H9 (cell line): ENCODE data around the gene ZFP91. TPM values are rescaled to one million over a fixed set of nuclear protein-coding genes. Genes with fewer than 3 reads are reported as not detected.

Source experiments
- DNase-seq: peaks from one replicate; pipeline ENCODE4 v3.0.0-alpha.2; 2017
- H2AFZ ChIP-seq: one replicate; pipeline ENCODE4 v1.6.1; 2013; ENCODE audit warnings: mild to moderate bottlenecking, low read length, control low read depth, moderate library complexity
- H2AK5ac ChIP-seq: 2 replicates; pipeline ENCODE4 v1.6.1; 2013; ENCODE audit warnings: low read length, control low read depth, mixed read lengths; ENCODE audit not compliant: insufficient read length
- H2BK120ac ChIP-seq: one replicate; pipeline ENCODE4 v1.6.1; 2013; ENCODE audit warnings: low read depth, mild to moderate bottlenecking, low read length, control low read depth, inconsistent platforms; ENCODE audit not compliant: poor library complexity, severe bottlenecking
- H2BK12ac ChIP-seq: 2 replicates; pipeline ENCODE4 v1.6.1; 2013; ENCODE audit warnings: low read length, control low read depth, mixed read lengths, low read depth; ENCODE audit not compliant: insufficient read length
- H2BK15ac ChIP-seq: 2 replicates; pipeline ENCODE4 v1.6.1; 2013; ENCODE audit warnings: low read depth, low read length, control low read depth
- H2BK20ac ChIP-seq: one replicate; pipeline ENCODE4 v1.6.1; 2013; ENCODE audit warnings: low read depth, mild to moderate bottlenecking, low read length, control low read depth, inconsistent platforms; ENCODE audit not compliant: poor library complexity, severe bottlenecking
- H2BK5ac ChIP-seq: 2 replicates; pipeline ENCODE4 v1.6.1; 2013; ENCODE audit warnings: low read length, control low read depth, mixed read lengths; ENCODE audit not compliant: insufficient read length
- H3K14ac ChIP-seq: 2 replicates; pipeline ENCODE4 v1.6.1; 2013; ENCODE audit warnings: low read length, control low read depth; ENCODE audit not compliant: insufficient read depth
- H3K18ac ChIP-seq: 2 replicates; pipeline ENCODE4 v1.6.1; 2013; ENCODE audit warnings: low read depth, mild to moderate bottlenecking, mixed read lengths, low read length, control low read depth; ENCODE audit not compliant: insufficient read length
- H3K23ac ChIP-seq: 2 replicates; pipeline ENCODE4 v1.6.1; 2013; ENCODE audit warnings: low read length, control low read depth, mixed read lengths, low read depth; ENCODE audit not compliant: insufficient read length
- H3K23me2 ChIP-seq: 2 replicates; pipeline ENCODE4 v1.6.1; 2013; ENCODE audit warnings: low read depth, mild to moderate bottlenecking, mixed read lengths, low read length, control low read depth; ENCODE audit not compliant: insufficient read length, poor library complexity, severe bottlenecking
- H3K27ac ChIP-seq: 2 replicates; pipeline ENCODE4 v1.5.1; 2013; ENCODE audit warnings: low read length, control low read depth, mixed read lengths, low read depth; ENCODE audit not compliant: insufficient read length
- H3K27me3 ChIP-seq: 2 replicates; pipeline ENCODE4 v1.6.1; 2013; ENCODE audit warnings: low read length, control low read depth, inconsistent platforms; ENCODE audit not compliant: insufficient read depth
- H3K4ac ChIP-seq: 2 replicates; pipeline ENCODE4 v1.6.1; 2013; ENCODE audit warnings: low read depth, mild to moderate bottlenecking, control low read depth, inconsistent platforms, low read length, moderate library complexity
- H3K4me1 ChIP-seq: 2 replicates; pipeline ENCODE4 v1.6.1; 2013; ENCODE audit warnings: low read length, control low read depth, inconsistent platforms; ENCODE audit not compliant: insufficient read depth
- H3K4me2 ChIP-seq: 2 replicates; pipeline ENCODE4 v1.6.1; 2013; ENCODE audit warnings: low read length, control low read depth, mixed read lengths; ENCODE audit not compliant: insufficient read length, insufficient read depth
- H3K56ac ChIP-seq: 2 replicates; pipeline ENCODE4 v1.6.1; 2013; ENCODE audit warnings: low read depth, mild to moderate bottlenecking, mixed read lengths, low read length, control low read depth; ENCODE audit not compliant: insufficient read length
- H3K79me1 ChIP-seq: 2 replicates; pipeline ENCODE4 v1.6.1; 2013; ENCODE audit warnings: low read depth, mild to moderate bottlenecking, moderate library complexity, low read length, control low read depth, inconsistent platforms; ENCODE audit not compliant: insufficient read depth, poor library complexity, severe bottlenecking
- H3K79me2 ChIP-seq: 2 replicates; pipeline ENCODE4 v1.6.1; 2013; ENCODE audit warnings: low read length, control low read depth, inconsistent platforms; ENCODE audit not compliant: insufficient read depth
- H3K9ac ChIP-seq: 2 replicates; pipeline ENCODE4 v1.6.1; 2013; ENCODE audit warnings: low read length, control low read depth, mixed read lengths; ENCODE audit not compliant: insufficient read length; ENCODE audit errors: extremely low read depth
- H3K9me3 ChIP-seq: one replicate; pipeline ENCODE4 v1.6.1; 2013; ENCODE audit warnings: low read depth, low read length, inconsistent platforms; ENCODE audit not compliant: control insufficient read depth
- H3T11ph ChIP-seq: one replicate; pipeline ENCODE4 v1.6.1; 2013; ENCODE audit warnings: mild to moderate bottlenecking, low read length, control low read depth, inconsistent platforms
- H4K20me1 ChIP-seq: one replicate; pipeline ENCODE4 v1.6.1; 2013; ENCODE audit not compliant: control insufficient read depth, insufficient read length, insufficient read depth
- H4K5ac ChIP-seq: 2 replicates; pipeline ENCODE4 v1.6.1; 2013; ENCODE audit warnings: low read depth, mild to moderate bottlenecking, mixed read lengths, low read length, control low read depth; ENCODE audit not compliant: insufficient read length
- H4K8ac ChIP-seq: replicated peaks from 2 replicates; pipeline ENCODE4 v1.6.1; 2013; ENCODE audit warnings: low read length, control low read depth, mixed read lengths, low read depth; ENCODE audit not compliant: insufficient read length
- H4K91ac ChIP-seq: 2 replicates; pipeline ENCODE4 v1.6.1; 2013; ENCODE audit warnings: low read depth, mild to moderate bottlenecking, moderate library complexity, mixed read lengths, low read length, control low read depth; ENCODE audit not compliant: insufficient read length
- H3K27ac Mint-ChIP-seq, 3 experiments: 2 replicates in 2 of 3; 3 replicates in 1 of 3; pipeline ENCODE4 v1.8.0; 2020 to 2021; ENCODE audit warnings: mixed read lengths in 3 of 3, mild to moderate bottlenecking in 1 of 3, moderate library complexity in 1 of 3
- H3K27me3 Mint-ChIP-seq: 2 replicates; pipeline ENCODE4 v1.8.0; 2021; ENCODE audit warnings: low read depth, mild to moderate bottlenecking, moderate library complexity, mixed read lengths
- H3K36me3 Mint-ChIP-seq, 3 experiments: 2 replicates in 2 of 3; 3 replicates in 1 of 3; pipeline ENCODE4 v1.8.0; 2020 to 2021; ENCODE audit warnings: low read depth in 3 of 3, mixed read lengths in 3 of 3; ENCODE audit not compliant: insufficient read depth in 1 of 3
- H3K4me1 Mint-ChIP-seq, 2 experiments: 2 replicates each; pipeline ENCODE4 v1.8.0; 2020; ENCODE audit warnings: mixed read lengths in 2 of 2
- H3K4me3 Mint-ChIP-seq, 2 experiments: 2 replicates in 1 of 2; 3 replicates in 1 of 2; pipeline ENCODE4 v1.8.0; 2020 to 2021; ENCODE audit warnings: mild to moderate bottlenecking in 2 of 2, mixed read lengths in 2 of 2, moderate library complexity in 1 of 2
- H3K9me3 Mint-ChIP-seq, 2 experiments: 2 replicates in 1 of 2; 3 replicates in 1 of 2; pipeline ENCODE4 v1.8.0; 2020; ENCODE audit warnings: mild to moderate bottlenecking in 2 of 2, mixed read lengths in 2 of 2, moderate library complexity in 1 of 2
- WGBS: extraction: QIAGEN DNeasy Blood & Tissue Kit; methylation state at CpG from one replicate; pipeline ENCODE4 v1.1.7; 2013; ENCODE audit warnings: missing lambda C conversion rate, low lambda C conversion rate, mixed read lengths; ENCODE audit not compliant: insufficient read length; ENCODE audit errors: extremely low coverage; 5-methylcytosine and 5-hydroxymethylcytosine counted together
- total RNA-seq: library from RNA; stranded (reverse); gene quantifications from 2 replicates; pipeline ENCODE4 v1.2.1, GENCODE V29; 2021
- TF ChIP-seq, protein P1 (sequence below): fragments of 200-600 bp; sonication (generic); conservative IDR thresholded peaks from 3 replicates; pipeline ENCODE4 v1.8.0; 2021; ENCODE audit warnings: antibody characterized with exemption, mild to moderate bottlenecking

The ZFP91 gene
- total RNA-seq, 1 experiment from 2014 or later = 32.9 TPM

DNA sequence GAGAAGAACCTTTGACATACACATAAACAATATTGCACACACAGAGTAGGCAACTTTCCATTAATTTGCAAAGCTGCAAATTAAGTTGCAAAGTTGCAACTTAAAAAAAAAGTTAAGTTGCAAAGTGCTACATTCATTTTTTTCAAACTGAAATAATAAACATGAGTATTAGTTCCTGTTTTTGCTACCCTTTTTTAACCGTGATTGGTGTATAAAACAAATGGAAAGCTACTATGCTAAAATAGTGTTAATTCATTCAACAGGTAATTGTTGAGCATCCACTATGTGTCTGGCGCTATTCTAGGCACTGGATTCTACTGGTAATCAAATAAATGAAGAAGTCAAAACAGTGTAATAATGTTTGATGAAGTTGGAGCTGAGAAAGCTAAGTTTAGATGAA, 8.1 kb downstream of the ZFP91 start:
- H4K8ac ChIP-seq = no peak overlapping the region
- H3T11ph ChIP-seq = no peak overlapping the region
- H3K9me3 ChIP-seq = no peaks in the 10 kb centered on the region
- TF ChIP-seq, protein P1, sequence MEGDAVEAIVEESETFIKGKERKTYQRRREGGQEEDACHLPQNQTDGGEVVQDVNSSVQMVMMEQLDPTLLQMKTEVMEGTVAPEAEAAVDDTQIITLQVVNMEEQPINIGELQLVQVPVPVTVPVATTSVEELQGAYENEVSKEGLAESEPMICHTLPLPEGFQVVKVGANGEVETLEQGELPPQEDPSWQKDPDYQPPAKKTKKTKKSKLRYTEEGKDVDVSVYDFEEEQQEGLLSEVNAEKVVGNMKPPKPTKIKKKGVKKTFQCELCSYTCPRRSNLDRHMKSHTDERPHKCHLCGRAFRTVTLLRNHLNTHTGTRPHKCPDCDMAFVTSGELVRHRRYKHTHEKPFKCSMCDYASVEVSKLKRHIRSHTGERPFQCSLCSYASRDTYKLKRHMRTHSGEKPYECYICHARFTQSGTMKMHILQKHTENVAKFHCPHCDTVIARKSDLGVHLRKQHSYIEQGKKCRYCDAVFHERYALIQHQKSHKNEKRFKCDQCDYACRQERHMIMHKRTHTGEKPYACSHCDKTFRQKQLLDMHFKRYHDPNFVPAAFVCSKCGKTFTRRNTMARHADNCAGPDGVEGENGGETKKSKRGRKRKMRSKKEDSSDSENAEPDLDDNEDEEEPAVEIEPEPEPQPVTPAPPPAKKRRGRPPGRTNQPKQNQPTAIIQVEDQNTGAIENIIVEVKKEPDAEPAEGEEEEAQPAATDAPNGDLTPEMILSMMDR = no peak
- no peak overlapping the region for H3K18ac ChIP-seq
- H4K91ac ChIP-seq = no peak overlapping the region
- no peak overlapping the region for H2BK120ac ChIP-seq
- no peak for DNase-seq
- no peak overlapping the region for H4K5ac ChIP-seq
- no peaks in the 10 kb centered on the region for H3K27me3 ChIP-seq
- peaks cover 6% of the 10 kb centered on the region for H3K79me1 ChIP-seq
- no peak overlapping the region for H2BK20ac ChIP-seq
- H3K27ac ChIP-seq = no peak overlapping the region
- H3K14ac ChIP-seq = no peak overlapping the region
- H3K4me2 ChIP-seq = no peak overlapping the region
- H3K9ac ChIP-seq = no peak overlapping the region
- Mint-ChIP-seq H3K27me3 (no peaks in the 10 kb centered on the region), H3K27ac (no peak overlapping the region), H3K9me3 (no peaks in the 10 kb centered on the region), H3K36me3 (peaks cover 5 to 25% (median 10%) of the 10 kb centered on the region in 3 experiments; a peak in 5 of 7 replicates), H3K4me3 (no peak overlapping the region), H3K4me1 (peaks cover 3 to 7% of the 10 kb centered on the region in 2 experiments; a peak in 3 of 4 replicates)
- no peaks in the 10 kb centered on the region for H3K23me2 ChIP-seq
- H3K4me1 ChIP-seq = peaks cover under 1% of the 10 kb centered on the region; the same call in 1 of the 2 replicates
- H3K79me2 ChIP-seq = peaks cover 9% of the 10 kb centered on the region; the same call in 1 of the 2 replicates
- no peak overlapping the region for H2AK5ac ChIP-seq
- no peak overlapping the region for H3K56ac ChIP-seq
- no peak overlapping the region for H2BK5ac ChIP-seq
- no peak overlapping the region for H3K4ac ChIP-seq
- no peak overlapping the region for H2BK15ac ChIP-seq
- no CpG with 5 or more reads among the region's 2 CpGs for WGBS
- H3K23ac ChIP-seq = no peak overlapping the region
- no peaks in the 10 kb centered on the region for H4K20me1 ChIP-seq
- no peak overlapping the region for H2AFZ ChIP-seq
- H2BK12ac ChIP-seq = no peak overlapping the region
